Measurements from ENCODE around the gene PRAC2.

Gene PRAC2

GRCh38 chr17:48722915-48723422 lies at the start of gene PRAC2:
Gene PRAC2, plus strand, starts transcription at chr17:48723185. Its CDS starts 1,226 bp downstream, at chr17:48724411.
- peaks cover 99% of the 10 kb centered on the region for H3K27me3 ChIP-seq (ENCODE audit: control insufficient read depth, insufficient read depth, low read length)
- H3K4me3 ChIP-seq (ENCODE audit: low read length): no peak within 1 kb of the TSS
- H3K4me1 ChIP-seq (ENCODE audit: control insufficient read depth, insufficient read depth, low read length): peaks cover 30% of the 10 kb centered on the region
- H3K9ac ChIP-seq (ENCODE audit: low read length): no peak within 1 kb of the TSS
- H3K36me3 ChIP-seq (ENCODE audit: control insufficient read depth, insufficient read depth, low read length): no peaks in the 10 kb centered on the region
- H3K9me3 ChIP-seq (ENCODE audit: control insufficient read depth, low read length): no peaks in the 10 kb centered on the region

DNA sequence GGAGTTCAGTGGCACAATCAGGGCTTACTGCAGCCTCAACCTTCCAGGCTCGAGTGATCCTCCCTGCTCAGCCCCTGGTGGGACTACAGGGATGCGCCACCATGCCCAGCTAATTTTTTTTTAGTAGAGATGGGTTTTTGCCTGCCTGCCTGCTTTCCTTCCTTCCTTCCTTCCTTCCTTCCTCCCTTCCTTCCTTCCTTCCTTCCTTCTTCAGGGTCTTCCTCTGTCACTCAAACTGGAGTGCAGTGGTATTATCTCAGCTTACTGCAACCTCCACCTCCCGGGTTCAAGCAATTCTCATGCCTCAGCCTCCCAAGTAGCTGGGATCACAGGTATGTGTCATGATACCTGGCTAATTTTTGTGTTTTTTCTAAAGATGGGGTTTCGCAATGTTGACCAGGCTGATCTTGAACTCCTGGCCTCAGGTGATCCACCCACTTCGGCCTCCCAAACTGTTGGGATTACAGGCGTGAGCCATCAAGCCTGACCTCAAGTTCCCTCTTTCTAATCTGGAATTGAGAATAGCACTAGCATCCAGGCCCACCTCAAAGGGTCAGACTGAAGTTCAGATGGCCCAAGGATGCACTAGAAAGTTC lies 45.9 kb upstream of the PRAC2 start:
- Histone ChIP-seq H3K9ac (ENCODE audit: low read length) (no peak overlapping the region), H3K4me1 (ENCODE audit: control insufficient read depth, insufficient read depth, low read length) (peaks cover 4% of the 10 kb centered on the region), H3K36me3 (ENCODE audit: control insufficient read depth, insufficient read depth, low read length) (no peaks in the 10 kb centered on the region), H3K9me3 (ENCODE audit: control insufficient read depth, low read length) (no peaks in the 10 kb centered on the region), H3K27me3 (ENCODE audit: control insufficient read depth, insufficient read depth, low read length) (peaks cover 39% of the 10 kb centered on the region), H3K4me3 (ENCODE audit: low read length) (no peak overlapping the region)

DNA sequence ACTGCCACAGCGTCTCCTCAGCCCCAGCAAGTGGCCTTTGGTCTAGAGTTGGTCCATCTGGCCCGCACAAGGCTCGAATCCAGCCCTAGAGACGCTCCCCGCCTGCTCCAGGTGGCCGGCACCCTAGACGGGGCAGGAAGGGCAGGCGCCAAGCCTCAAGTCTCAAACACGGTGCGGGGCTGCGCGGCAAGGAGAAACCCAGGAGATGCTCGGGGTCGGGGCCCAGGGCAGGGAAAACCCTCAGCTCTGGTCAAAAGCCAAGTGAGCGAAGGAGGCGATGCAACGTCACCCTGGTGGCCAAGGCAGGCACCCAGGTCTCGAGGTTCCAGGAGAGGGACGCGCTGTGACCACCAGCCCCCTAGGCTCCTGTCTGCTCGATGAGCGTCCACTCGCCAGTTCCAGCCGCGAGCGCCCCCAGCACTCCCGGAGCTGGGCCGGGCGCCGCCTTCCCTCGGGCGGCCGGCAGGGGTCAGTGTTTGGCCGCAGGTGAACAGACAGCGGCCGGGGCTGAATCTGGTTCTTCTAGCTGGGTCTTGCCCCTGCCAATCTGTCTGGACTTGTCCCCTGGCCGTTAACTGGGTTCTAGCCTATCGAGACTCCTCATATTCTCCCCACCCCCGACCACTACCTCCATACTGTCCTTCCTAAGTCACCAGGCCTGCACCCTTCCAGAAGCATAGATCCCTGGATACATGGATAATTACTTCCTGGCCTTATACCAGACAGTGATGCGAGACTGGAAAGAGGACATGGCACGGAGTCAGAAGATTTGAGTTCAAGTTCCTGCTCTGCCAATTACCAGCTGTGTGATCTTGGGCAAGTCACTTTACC lies 44.6 kb upstream of the PRAC2 start:
- Histone ChIP-seq H3K9me3 (ENCODE audit: control insufficient read depth, low read length) (no peaks in the 10 kb centered on the region), H3K4me3 (ENCODE audit: low read length) (no peak overlapping the region), H3K27me3 (ENCODE audit: control insufficient read depth, insufficient read depth, low read length) (peaks cover 34% of the 10 kb centered on the region), H3K4me1 (ENCODE audit: control insufficient read depth, insufficient read depth, low read length) (peaks cover 4% of the 10 kb centered on the region), H3K36me3 (ENCODE audit: control insufficient read depth, insufficient read depth, low read length) (no peaks in the 10 kb centered on the region), H3K9ac (ENCODE audit: low read length) (no peak overlapping the region)

DNA sequence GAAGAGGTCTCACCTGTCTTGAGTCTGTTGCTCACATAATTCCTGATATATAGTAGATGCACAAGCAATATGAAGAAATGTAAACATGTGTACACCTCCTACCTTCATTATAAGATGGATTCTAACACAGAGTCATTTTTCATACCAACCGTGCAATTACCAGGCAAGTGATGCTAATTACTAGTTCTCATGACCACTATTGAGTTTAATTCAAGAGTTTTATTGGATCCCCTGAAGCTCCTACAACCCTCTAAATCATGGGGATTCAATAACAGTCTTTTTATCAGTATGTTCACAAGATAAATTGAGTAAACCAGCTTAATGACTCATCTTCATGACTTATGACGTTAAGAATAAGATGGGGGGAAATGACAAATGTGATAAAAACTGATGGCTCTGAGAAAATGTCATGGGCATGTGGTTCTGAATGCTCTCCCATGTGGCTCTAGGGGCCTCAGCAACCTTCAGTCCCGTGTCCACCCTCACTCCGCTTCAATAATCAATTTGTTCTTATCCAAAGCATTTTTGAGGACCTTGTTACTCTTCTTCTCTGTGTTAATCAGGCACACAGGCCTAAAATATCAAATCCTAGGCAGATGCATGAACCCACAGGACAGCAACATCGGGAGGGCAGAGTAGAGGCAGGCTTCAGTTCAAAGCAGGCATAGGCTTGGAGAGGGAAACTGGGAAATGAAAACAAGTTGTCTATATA lies 43.4 kb upstream of the PRAC2 start:
- peaks cover 35% of the 10 kb centered on the region for H3K27me3 ChIP-seq (ENCODE audit: control insufficient read depth, insufficient read depth, low read length)
- no peaks in the 10 kb centered on the region for H3K9me3 ChIP-seq (ENCODE audit: control insufficient read depth, low read length)
- no peaks in the 10 kb centered on the region for H3K36me3 ChIP-seq (ENCODE audit: control insufficient read depth, insufficient read depth, low read length)
- H3K4me1 ChIP-seq (ENCODE audit: control insufficient read depth, insufficient read depth, low read length): peaks cover 4% of the 10 kb centered on the region
- no peak overlapping the region for H3K9ac ChIP-seq (ENCODE audit: low read length)
- no peak overlapping the region for H3K4me3 ChIP-seq (ENCODE audit: low read length)

DNA sequence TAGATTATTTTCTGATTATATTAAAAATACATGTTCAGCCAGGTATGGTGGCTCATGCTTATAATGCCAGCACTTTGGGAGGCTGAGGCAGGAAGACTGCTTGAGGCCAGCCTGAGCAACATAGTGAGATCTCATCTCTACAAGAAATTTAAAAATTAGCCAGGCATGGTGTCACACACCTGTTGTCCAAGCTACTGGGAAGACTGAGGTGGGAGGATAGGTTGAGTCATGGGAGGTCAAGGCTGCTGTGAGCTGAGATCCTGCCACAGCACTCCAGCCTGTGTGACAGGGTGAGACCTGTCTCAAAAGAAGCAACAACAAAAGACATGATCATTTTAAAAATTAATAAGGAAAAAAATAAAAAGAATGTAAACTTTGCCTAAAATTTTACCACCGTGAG lies 41.4 kb upstream of the PRAC2 start:
- peaks cover 4% of the 10 kb centered on the region for H3K4me1 ChIP-seq (ENCODE audit: control insufficient read depth, insufficient read depth, low read length)
- H3K27me3 ChIP-seq (ENCODE audit: control insufficient read depth, insufficient read depth, low read length): peaks cover 38% of the 10 kb centered on the region
- H3K36me3 ChIP-seq (ENCODE audit: control insufficient read depth, insufficient read depth, low read length): no peaks in the 10 kb centered on the region
- no peaks in the 10 kb centered on the region for H3K9me3 ChIP-seq (ENCODE audit: control insufficient read depth, low read length)
- no peak overlapping the region for H3K4me3 ChIP-seq (ENCODE audit: low read length)
- H3K9ac ChIP-seq (ENCODE audit: low read length): no peak overlapping the region

DNA sequence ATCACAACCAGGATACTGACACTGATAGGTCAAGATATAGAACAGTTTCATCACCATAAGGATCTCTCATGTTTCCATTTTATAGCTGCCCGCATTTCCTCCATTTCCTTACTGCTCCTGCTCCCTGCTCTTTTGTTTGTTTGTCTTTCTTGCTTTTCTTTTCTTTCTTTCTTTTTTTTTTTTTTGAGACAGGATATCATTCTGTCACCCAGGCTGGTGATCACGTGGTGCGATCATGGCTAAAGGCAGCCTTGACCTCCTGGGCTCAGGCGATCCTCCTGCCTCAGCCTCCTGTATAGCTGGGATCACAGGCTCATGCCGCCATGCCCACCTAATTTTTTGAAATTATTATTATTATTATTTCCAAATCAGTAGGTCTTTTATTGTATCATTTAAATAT lies 32.3 kb upstream of the PRAC2 start:
- Histone ChIP-seq H3K9me3 (ENCODE audit: control insufficient read depth, low read length) (no peaks in the 10 kb centered on the region), H3K9ac (ENCODE audit: low read length) (no peak overlapping the region), H3K27me3 (ENCODE audit: control insufficient read depth, insufficient read depth, low read length) (peaks cover 10% of the 10 kb centered on the region), H3K4me1 (ENCODE audit: control insufficient read depth, insufficient read depth, low read length) (no peaks in the 10 kb centered on the region), H3K36me3 (ENCODE audit: control insufficient read depth, insufficient read depth, low read length) (no peaks in the 10 kb centered on the region), H3K4me3 (ENCODE audit: low read length) (no peak overlapping the region)

DNA sequence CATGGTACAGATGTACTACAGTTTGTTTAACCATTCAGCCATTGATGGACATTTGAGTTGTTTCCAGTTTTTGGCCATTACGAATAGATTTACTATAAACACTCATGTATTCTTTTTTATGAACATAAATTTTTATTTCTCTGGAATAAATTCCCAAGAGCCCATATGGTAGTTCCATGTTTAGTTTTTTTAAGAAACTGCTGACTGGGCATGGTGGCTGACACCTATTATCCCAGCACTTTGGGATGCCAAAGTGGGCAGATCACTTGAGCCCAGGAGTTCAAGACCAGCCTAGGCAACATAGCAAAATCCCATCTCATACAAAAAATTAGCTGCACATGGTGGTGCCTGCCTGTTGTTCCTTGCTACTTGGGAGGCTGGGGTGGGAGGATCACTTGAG lies 30.9 kb upstream of the PRAC2 start:
- H3K4me1 ChIP-seq (ENCODE audit: control insufficient read depth, insufficient read depth, low read length): no peaks in the 10 kb centered on the region
- peaks cover 10% of the 10 kb centered on the region for H3K27me3 ChIP-seq (ENCODE audit: control insufficient read depth, insufficient read depth, low read length)
- H3K9me3 ChIP-seq (ENCODE audit: control insufficient read depth, low read length): no peaks in the 10 kb centered on the region
- H3K36me3 ChIP-seq (ENCODE audit: control insufficient read depth, insufficient read depth, low read length): no peaks in the 10 kb centered on the region
- H3K4me3 ChIP-seq (ENCODE audit: low read length): no peak overlapping the region
- H3K9ac ChIP-seq (ENCODE audit: low read length): no peak overlapping the region

- H3K4me1 ChIP-seq (ENCODE audit: control insufficient read depth, insufficient read depth, low read length): no peaks in the 10 kb centered on the region
- H3K9me3 ChIP-seq (ENCODE audit: control insufficient read depth, low read length): no peaks in the 10 kb centered on the region
- no peaks in the 10 kb centered on the region for H3K36me3 ChIP-seq (ENCODE audit: control insufficient read depth, insufficient read depth, low read length)
- H3K27me3 ChIP-seq (ENCODE audit: control insufficient read depth, insufficient read depth, low read length): peaks cover 18% of the 10 kb centered on the region
- H3K9ac ChIP-seq (ENCODE audit: low read length): no peak overlapping the region
- H3K4me3 ChIP-seq (ENCODE audit: low read length): no peak overlapping the region
These were observed 29.8 kb upstream of the PRAC2 start for GRCh38 chr17:48693178-48693577.

GRCh38 chr17:48701864-48702532 lies 21.0 kb upstream of the PRAC2 start:
- Histone ChIP-seq H3K4me3 (ENCODE audit: low read length) (no peak overlapping the region), H3K27me3 (ENCODE audit: control insufficient read depth, insufficient read depth, low read length) (peaks cover 43% of the 10 kb centered on the region), H3K9me3 (ENCODE audit: control insufficient read depth, low read length) (no peaks in the 10 kb centered on the region), H3K4me1 (ENCODE audit: control insufficient read depth, insufficient read depth, low read length) (no peaks in the 10 kb centered on the region), H3K9ac (ENCODE audit: low read length) (no peak overlapping the region), H3K36me3 (ENCODE audit: control insufficient read depth, insufficient read depth, low read length) (no peaks in the 10 kb centered on the region)

DNA sequence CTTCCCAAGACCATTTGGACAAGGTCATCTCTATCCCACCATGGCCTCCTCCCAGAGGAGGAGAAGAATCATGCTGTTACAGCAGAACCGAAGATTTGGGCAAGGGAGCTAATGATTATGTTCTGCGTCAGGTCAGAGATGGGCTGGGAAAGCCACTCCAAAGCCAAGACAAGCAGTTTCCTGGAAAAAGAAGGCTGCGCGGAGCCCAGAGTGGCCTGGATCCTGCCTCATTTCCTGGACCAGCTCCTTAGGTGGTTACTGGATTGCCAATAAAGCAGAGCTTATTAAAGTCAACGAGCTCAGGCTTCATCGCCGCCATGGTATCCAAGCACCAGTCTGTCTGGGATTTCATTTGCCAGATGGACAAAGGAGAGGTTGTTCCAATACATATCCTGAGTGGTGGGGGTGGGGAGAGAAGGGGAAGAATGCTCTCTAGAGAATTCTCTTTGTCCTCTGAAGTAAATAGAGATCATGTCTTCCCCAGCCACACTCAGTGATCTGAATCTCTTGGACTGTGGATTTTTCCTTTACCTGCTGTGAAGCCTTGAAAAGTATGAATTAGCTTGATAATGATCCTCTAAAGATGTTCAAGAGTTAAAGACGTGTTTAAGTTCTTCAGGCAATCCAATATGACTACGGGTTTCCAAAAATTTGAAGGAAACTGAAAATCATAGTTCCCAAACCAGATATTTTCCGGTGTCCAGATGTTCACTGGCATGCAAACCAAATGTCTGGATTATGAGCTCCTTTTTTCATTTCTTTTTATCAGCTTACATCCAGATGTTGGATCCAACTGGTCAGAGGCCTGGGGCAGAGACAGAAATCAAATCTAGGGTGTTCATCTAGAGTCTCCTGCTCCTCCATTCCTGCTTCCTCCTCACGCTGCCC lies 18.4 kb upstream of the PRAC2 start:
- Histone ChIP-seq H3K9ac (ENCODE audit: low read length) (no peak overlapping the region), H3K36me3 (ENCODE audit: control insufficient read depth, insufficient read depth, low read length) (no peaks in the 10 kb centered on the region), H3K4me3 (ENCODE audit: low read length) (no peak overlapping the region), H3K9me3 (ENCODE audit: control insufficient read depth, low read length) (no peaks in the 10 kb centered on the region), H3K4me1 (ENCODE audit: control insufficient read depth, insufficient read depth, low read length) (no peaks in the 10 kb centered on the region), H3K27me3 (ENCODE audit: control insufficient read depth, insufficient read depth, low read length) (peaks cover 41% of the 10 kb centered on the region)

DNA sequence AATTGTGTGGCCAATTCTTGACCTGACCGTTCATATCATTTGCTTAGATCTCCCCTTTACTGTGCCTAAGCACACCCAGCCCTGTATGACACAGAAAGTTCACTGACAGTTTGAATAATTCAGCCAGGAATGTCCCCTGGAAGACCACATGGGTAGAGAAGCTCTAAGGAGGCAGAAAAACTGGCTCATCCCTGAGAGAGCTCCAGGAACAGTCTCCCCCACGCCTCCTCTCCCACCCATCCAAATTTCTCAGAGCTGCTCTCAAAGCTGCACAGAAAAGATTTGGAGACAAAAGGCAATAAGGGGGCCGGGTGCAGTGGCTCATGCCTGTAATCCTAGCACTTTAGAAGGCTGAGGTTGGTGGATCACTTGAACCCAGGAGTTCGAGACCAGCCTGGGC lies 11.9 kb upstream of the PRAC2 start:
- Histone ChIP-seq H3K9me3 (ENCODE audit: control insufficient read depth, low read length) (no peaks in the 10 kb centered on the region), H3K36me3 (ENCODE audit: control insufficient read depth, insufficient read depth, low read length) (no peaks in the 10 kb centered on the region), H3K9ac (ENCODE audit: low read length) (no peak overlapping the region), H3K4me1 (ENCODE audit: control insufficient read depth, insufficient read depth, low read length) (no peaks in the 10 kb centered on the region), H3K27me3 (ENCODE audit: control insufficient read depth, insufficient read depth, low read length) (peaks cover 52% of the 10 kb centered on the region), H3K4me3 (ENCODE audit: low read length) (no peak overlapping the region)
